Natural killer cell treated with Interleukin-12 subunit alpha and Interleukin-12 subunit beta and Interleukin-15 and Interleukin-18, amount 100 ng/mL, for 72 hours (primary cell): ENCODE measurements around the gene LRRC55. TPM values are rescaled to one million over a fixed set of nuclear protein-coding genes. Genes with fewer than 3 reads are reported as not detected.

Experiments
- ATAC-seq, 2 donors: fragments of 150-1000 bp; cut with Tn5 transposase in 1 of 2; sonication (Bioruptor Pico), chemical (Tn5 transposase) in 1 of 2; 2 replicates each; pipeline ENCODE4 v1.10.0; 2021
- DNase-seq: peaks from one replicate; pipeline ENCODE4 v3.0.0; 2022; ENCODE audit warnings: low spot score
- H3K27ac Mint-ChIP-seq, 2 donors: 1 replicate in 1 of 2; 2 replicates in 1 of 2; pipeline ENCODE4 v1.8.0; 2022; ENCODE audit warnings: mixed read lengths in 2 of 2, mild to moderate bottlenecking in 1 of 2, moderate library complexity in 1 of 2
- H3K27me3 Mint-ChIP-seq, 2 donors: 1 replicate in 1 of 2; 2 replicates in 1 of 2; pipeline ENCODE4 v1.8.0; 2022; ENCODE audit warnings: mixed read lengths in 2 of 2
- H3K36me3 Mint-ChIP-seq: one replicate; pipeline ENCODE4 v1.8.0; 2022; ENCODE audit warnings: mixed read lengths
- H3K4me1 Mint-ChIP-seq, 2 donors: 1 replicate in 1 of 2; 2 replicates in 1 of 2; pipeline ENCODE4 v1.8.0; 2022; ENCODE audit warnings: low read depth in 2 of 2, mixed read lengths in 2 of 2, mild to moderate bottlenecking in 1 of 2
- H3K4me3 Mint-ChIP-seq: one replicate; pipeline ENCODE4 v1.8.0; 2022; ENCODE audit warnings: mixed read lengths
- H3K9me3 Mint-ChIP-seq: 2 replicates; pipeline ENCODE4 v1.8.0; 2022; ENCODE audit warnings: mixed read lengths
- total RNA-seq, 2 donors: library from RNA; stranded (reverse); gene quantifications; one replicate each; pipeline ENCODE4 v1.2.3, GENCODE V29; 2022

Gene LRRC55
- total RNA-seq, 2 donors from 2014 or later, result not detected

DNA sequence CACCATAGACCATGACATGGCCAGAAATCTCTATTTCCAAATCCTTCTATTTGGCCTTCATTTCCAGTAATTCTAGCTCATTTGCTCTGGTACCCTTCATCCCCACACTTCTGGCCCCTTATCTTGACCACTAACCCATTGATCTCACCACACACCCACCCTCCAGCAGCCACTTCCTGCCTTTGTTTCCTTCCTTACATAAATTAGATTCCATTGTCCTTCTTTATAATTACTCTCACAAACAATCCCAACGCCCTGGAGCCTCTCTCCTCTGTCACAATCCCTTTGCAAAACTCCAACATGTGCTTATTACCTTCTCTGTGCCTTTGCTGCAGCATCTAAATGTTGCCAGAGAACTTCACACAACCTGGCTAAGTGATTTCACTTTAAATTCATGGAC lies 40.5 kb downstream of the LRRC55 start:
- H3K4me3 Mint-ChIP-seq, result no peak overlapping the region
- no peak overlapping the region for H3K27ac Mint-ChIP-seq
- no peaks in the 10 kb centered on the region for H3K9me3 Mint-ChIP-seq
- H3K4me1 Mint-ChIP-seq, result no peaks in the 10 kb centered on the region
- H3K36me3 Mint-ChIP-seq, result no peaks in the 10 kb centered on the region
- ATAC-seq (no peak), DNase-seq (no peak)
- peaks cover 4 to 14% of the 10 kb centered on the region in 2 donors for H3K27me3 Mint-ChIP-seq

DNA sequence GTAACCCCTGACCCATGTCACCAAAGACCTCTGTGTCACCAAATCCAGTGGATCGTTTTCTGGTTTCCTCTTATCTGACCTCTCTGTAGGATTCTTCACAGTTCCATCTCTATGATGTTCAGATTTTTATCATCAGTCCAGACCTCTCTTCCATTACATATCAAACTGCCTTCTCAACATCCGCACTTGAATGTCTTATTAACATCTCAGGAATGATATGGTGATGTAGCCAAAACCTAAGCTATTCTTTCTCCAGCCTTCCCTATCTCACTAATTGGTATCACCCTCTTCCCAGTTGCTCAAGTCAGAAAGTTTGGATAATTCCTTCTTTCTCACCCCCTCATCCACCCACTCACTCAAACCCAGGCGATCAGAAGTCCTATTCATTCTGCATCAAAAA lies 41.8 kb downstream of the LRRC55 start:
- H3K27me3 Mint-ChIP-seq, result peaks cover 0 to 13% of the 10 kb centered on the region in 2 donors
- H3K36me3 Mint-ChIP-seq, result no peaks in the 10 kb centered on the region
- H3K9me3 Mint-ChIP-seq, result no peaks in the 10 kb centered on the region
- DNase-seq, result no peak
- no peak overlapping the region for H3K27ac Mint-ChIP-seq
- H3K4me3 Mint-ChIP-seq, result no peak overlapping the region
- no peak for ATAC-seq
- no peaks in the 10 kb centered on the region for H3K4me1 Mint-ChIP-seq

DNA sequence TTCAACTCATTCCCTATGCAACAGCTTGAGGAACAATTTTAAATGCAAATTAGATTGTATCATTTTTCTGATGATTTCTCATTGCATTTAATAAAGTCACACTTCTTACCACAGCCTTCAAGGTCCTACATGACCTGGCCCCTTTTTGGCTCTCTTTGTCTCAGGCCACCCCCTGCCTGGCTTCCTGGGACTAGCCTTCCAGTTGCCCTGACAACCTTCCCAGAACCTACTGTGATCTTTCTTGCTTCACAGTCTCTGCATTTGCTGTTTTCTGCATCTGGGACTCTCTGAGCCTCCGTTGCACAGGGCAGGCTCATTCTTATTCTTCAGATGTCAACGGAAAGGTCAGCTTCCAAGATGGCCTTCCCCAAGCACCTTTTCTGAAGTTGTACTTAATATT lies 42.4 kb downstream of the LRRC55 start:
- Mint-ChIP-seq H3K4me3 (no peak overlapping the region), H3K4me1 (no peaks in the 10 kb centered on the region), H3K27me3 (peaks cover 0 to 13% of the 10 kb centered on the region in 2 donors), H3K9me3 (no peaks in the 10 kb centered on the region), H3K36me3 (no peaks in the 10 kb centered on the region), H3K27ac (no peak overlapping the region)
- ATAC-seq, result no peak
- no peak for DNase-seq

DNA sequence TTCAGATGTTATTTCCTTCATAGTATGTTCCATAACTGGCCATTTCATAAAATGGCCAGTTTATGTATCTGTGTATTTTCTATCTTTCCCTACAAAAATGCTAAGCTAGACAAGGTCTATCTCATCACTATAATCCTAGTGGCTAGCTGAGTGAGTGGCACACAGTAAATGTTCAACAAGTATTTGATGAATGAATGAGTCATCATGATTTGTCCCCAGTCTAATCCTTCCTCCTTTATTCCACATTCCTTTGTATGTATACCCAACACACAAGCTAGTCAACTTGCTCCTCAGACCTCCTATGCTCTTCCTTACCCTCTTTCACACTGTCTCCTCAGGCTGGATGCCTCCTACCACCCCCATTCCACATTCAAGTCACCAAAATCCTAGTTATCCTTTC lies 42.8 kb downstream of the LRRC55 start:
- DNase-seq, result no peak
- no peak overlapping the region for H3K4me3 Mint-ChIP-seq
- H3K9me3 Mint-ChIP-seq, result no peaks in the 10 kb centered on the region

DNA sequence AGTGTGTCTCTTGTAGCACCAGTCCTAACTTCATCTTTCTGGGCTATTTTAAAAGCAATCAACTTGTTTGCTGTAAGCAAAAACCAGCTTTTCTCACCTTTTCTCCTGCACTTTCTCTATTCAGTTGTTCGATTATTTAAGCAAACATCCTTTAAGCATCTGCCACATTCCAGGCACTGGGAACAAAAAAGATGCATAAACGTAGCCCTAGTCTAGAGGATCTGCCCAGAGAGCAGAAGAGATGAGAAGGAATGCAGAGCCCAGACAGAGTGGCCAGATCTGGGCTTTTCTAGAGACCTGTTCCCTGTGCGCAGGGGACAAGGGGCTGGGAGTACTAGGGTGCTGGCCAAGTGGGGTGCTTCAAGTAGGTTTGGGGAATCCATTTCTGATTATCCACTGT lies 46.8 kb downstream of the LRRC55 start:
- H3K27me3 Mint-ChIP-seq, result peaks cover 28 to 58% of the 10 kb centered on the region in 2 donors
- ATAC-seq, result no peak
- no peak overlapping the region for H3K4me3 Mint-ChIP-seq
- H3K27ac Mint-ChIP-seq, result no peak overlapping the region
- peaks cover 0 to 4% of the 10 kb centered on the region in 2 donors for H3K4me1 Mint-ChIP-seq
- H3K9me3 Mint-ChIP-seq, result no peaks in the 10 kb centered on the region
- no peaks in the 10 kb centered on the region for H3K36me3 Mint-ChIP-seq
- no peak for DNase-seq

More for the DNA sequence above, 42.8 kb downstream of the LRRC55 start:
- H3K27me3 Mint-ChIP-seq, result peaks cover 0 to 17% of the 10 kb centered on the region in 2 donors
- no peak for ATAC-seq
- H3K4me1 Mint-ChIP-seq, result no peaks in the 10 kb centered on the region
- H3K36me3 Mint-ChIP-seq, result no peaks in the 10 kb centered on the region
- no peak overlapping the region for H3K27ac Mint-ChIP-seq

DNA sequence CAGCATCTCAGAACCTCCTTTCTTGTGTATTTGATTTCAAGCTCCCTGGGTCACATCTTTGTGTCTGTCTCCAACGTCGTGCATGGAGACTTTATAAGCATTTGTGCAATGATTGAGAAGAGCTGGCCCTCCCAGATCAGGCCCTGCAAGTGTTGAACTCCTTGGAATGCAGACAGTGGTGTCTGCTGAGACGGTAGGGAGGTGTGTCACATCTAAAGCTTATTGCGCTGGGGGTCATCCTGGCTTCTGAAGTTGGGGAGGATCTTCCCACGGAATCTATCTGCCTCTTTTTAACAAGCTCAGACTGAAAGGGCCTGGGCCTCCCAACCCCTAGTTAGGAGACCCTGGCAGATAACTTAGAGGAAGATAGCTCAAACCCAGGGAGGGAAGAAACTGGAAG lies 48.6 kb downstream of the LRRC55 start:
- peaks cover 35 to 70% of the 10 kb centered on the region in 2 donors for H3K27me3 Mint-ChIP-seq
- no peaks in the 10 kb centered on the region for H3K36me3 Mint-ChIP-seq
- no peak for ATAC-seq
- no peaks in the 10 kb centered on the region for H3K9me3 Mint-ChIP-seq
- H3K27ac Mint-ChIP-seq, result no peak overlapping the region
- H3K4me3 Mint-ChIP-seq, result no peak overlapping the region
- peaks cover 0 to 4% of the 10 kb centered on the region in 2 donors for H3K4me1 Mint-ChIP-seq
- DNase-seq, result no peak

DNA sequence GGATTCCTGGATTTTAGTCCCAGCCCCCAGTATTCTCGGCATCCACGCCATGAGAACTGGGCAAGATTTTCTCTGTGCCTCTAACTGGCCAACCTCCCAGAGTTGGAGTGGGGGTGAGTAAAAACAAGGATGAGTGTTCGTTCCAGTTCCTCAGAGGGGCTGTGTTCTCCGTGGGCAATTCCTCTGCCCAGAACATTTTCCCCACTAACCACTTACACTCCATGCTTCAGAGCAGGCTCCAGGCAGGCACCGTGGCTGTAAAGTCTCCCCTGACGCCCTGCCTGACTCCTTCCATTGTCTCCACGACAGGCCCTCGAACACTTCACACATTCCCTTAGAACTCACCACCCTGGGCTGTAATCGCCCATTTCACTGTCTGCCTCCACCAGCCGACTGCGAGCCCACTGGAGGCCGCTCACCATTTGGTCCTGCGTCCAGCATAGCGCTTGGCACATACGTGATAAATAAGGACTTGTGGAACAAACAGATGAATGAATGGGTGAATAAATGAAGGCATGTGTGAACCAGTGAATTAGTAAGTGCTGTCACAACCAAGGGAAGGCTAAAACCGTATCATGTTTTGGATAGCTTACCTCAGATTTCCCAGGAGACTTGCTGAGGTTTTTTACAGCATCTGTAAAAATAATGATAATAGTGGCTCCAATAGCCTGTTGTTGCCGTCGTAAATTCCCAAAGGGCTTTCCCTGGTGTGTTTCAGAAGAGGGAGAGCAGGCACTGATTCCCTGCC lies 49.2 kb downstream of the LRRC55 start:
- no peak for DNase-seq
- Mint-ChIP-seq H3K4me3 (no peak overlapping the region), H3K9me3 (no peaks in the 10 kb centered on the region), H3K36me3 (no peaks in the 10 kb centered on the region), H3K27ac (no peak overlapping the region), H3K27me3 (peaks cover 38 to 71% of the 10 kb centered on the region in 2 donors), H3K4me1 (peaks cover 0 to 7% of the 10 kb centered on the region in 2 donors)
- no peak for ATAC-seq

DNA sequence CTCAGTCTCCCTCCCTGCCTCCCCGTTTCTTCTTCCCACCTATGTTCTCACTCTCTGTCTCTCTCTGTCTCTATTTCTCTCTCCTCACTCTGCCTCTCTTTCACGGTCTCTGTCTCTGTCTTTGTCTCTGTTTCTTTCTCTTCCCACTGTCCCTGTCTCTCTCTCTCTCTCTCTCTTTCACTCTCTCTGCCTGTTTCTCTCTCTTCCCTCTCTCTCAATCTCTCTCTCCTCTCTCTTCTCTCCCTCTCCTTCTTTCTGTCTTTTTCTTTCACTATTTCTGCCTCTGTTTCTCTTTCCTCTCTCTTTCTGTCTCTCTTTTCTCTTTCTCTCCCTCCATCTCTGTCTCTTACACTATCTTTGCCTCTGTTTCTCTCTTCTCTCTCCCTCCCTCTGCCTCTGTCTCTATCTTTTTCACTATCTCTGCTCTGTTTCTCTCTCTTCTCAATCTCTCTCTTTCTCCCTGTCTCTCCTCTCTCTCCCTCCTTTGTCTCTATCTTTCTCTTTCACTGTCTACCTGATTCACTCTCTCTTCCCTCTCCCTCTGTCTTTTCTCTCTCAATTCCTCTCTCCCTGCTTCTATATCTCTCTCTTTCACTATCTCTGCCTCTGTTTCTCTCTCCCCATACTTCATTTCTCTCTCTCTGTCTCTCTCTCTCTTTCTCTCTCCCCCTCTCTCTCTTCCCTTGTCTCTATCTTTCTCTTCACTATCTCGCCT lies 49.9 kb downstream of the LRRC55 start:
- Mint-ChIP-seq H3K27ac (no peak overlapping the region), H3K4me1 (peaks cover 0 to 12% of the 10 kb centered on the region in 2 donors), H3K4me3 (no peak overlapping the region), H3K36me3 (no peaks in the 10 kb centered on the region), H3K27me3 (peaks cover 38 to 70% of the 10 kb centered on the region in 2 donors), H3K9me3 (no peaks in the 10 kb centered on the region)
- ATAC-seq (no peak), DNase-seq (no peak)

DNA sequence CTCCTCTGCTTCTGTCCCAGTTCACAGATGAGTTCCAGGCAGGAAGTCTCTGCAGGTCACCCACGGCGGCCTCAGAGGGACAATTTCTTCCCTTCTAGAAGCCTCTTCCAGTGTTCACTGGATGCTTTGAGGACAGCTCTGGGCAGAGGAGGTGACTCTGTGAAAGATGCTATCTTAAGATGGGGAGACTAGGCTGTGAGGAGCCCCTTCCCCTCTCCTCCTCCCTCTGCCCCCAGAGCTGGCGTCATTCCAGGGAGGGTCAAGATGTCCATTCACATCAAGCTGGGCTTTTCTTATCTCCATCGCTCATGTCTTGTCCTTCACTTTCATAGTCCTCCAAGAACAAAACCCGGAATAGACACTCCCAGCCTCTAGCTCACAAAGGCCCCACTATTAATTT lies 51.9 kb downstream of the LRRC55 start:
- H3K36me3 Mint-ChIP-seq, result no peaks in the 10 kb centered on the region
- H3K27me3 Mint-ChIP-seq, result peaks cover 38 to 70% of the 10 kb centered on the region in 2 donors
- H3K27ac Mint-ChIP-seq, result no peak overlapping the region
- no peak for ATAC-seq
- H3K4me1 Mint-ChIP-seq, result peaks cover 11 to 22% of the 10 kb centered on the region in 2 donors
- DNase-seq, result no peak
- no peaks in the 10 kb centered on the region for H3K9me3 Mint-ChIP-seq
- no peak overlapping the region for H3K4me3 Mint-ChIP-seq

DNA sequence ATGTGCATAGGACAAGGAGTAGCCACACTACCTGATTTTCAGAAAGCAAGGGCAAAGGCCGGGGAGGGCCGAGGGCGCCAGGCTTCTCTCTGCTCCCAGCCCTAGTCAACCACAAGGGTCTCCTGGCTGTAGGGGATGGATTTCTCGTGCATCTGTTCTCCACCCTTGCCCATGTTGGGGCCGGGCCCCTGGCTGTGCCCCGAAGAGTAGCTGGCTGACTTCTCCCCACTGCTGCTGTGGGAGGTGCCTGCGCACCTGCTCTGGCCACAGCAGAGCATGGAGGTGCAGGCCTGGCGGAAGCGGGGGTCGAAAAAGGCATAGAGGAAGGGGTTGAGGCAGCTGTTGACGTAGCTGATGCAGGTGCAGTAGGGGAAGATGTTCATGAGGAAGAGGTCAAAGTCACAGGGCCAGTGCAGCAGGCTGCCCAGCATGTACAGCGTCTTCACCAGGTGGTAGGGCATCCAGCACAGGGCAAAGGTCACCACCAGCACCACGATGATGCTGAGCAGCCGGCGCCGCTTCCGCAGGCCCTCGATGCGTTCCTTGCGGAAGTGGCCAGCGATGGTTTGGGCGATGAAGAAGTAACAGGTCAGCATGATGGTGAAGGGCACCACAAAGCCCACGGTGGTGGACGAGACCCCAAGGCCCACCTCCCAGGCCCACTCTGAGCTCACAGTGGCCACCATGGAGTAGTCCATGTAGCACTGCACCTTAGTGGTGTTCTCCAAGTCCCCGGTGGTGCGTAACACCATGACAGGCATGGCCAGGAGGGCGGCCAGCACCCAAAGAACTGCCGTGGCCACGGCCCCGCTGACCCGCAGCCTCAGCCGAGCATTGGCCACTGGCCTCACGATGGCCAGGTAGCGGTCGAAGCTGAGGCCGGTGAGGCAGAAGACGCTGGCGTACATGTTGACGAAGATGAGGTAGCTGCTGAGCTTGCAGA lies 54.3 kb downstream of the LRRC55 start:
- H3K4me1 Mint-ChIP-seq, result peaks cover 11 to 22% of the 10 kb centered on the region in 2 donors
- no peak overlapping the region for H3K27ac Mint-ChIP-seq
- peaks cover 30 to 51% of the 10 kb centered on the region in 2 donors for H3K27me3 Mint-ChIP-seq
- H3K9me3 Mint-ChIP-seq, result no peaks in the 10 kb centered on the region
- DNase-seq, result no peak
- no peaks in the 10 kb centered on the region for H3K36me3 Mint-ChIP-seq
- ATAC-seq, result no peak
- H3K4me3 Mint-ChIP-seq, result peak overlapping the region; percentile 18

DNA sequence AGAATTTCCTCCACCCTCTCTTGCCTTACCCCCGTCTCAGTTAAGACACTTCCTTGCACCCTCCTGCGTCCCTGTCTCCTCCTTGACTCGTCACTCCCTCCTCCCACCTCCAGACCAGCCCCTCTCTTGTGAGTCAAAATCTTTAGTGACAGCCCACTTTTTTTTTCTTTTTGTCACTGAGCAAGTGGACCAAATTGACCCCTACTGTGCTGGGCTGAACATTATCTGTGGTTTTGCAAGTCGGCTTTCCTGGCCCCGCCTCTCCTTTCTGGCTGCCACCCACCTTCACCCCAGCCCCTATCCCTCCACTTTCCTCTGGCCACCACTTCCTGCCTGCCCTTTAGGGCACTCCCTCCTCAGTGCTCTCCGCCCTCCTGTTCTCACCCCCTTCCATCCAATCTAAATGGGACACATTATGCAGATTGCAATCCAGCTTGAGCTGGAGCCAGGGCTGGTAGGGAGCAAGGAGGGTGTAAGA lies 55.5 kb downstream of the LRRC55 start, which contains the start of gene APLNR:
Gene APLNR (minus strand): TSS at position 47 of the 478 bp plus-strand sequence. CDS start 246 bp downstream, outside the sequence.
- ATAC-seq, result peak; percentile 56 to 64
- Mint-ChIP-seq H3K27me3 (peaks cover 20 to 39% of the 10 kb centered on the region in 2 donors), H3K27ac (peak within 1 kb of the TSS in 1 of 2 donors; percentile 38), H3K9me3 (no peaks in the 10 kb centered on the region), H3K4me3 (peak within 1 kb of the TSS; percentile 33), H3K4me1 (peaks cover 11 to 22% of the 10 kb centered on the region in 2 donors), H3K36me3 (no peaks in the 10 kb centered on the region)
- no peak for DNase-seq

DNA sequence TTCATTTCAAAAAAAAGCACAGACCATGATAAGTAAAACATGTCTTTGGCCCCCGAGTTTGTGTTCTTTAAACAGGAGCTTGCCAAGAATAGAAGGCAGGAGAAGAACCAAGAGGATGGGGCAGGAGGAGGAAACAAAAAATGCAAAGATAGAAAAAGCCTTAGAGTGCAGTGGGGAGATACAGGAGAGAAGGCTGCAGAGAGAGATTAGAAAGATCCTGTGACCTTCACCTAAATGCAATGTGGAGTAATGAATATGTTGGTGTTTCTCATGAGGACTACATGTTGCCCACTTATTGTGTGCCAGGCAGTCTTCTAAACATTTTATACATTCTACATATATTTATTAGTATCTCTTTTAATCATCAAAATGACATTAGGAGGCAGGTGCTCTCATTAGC lies 57.6 kb downstream of the LRRC55 start:
- H3K27me3 Mint-ChIP-seq, result peaks cover 7 to 19% of the 10 kb centered on the region in 2 donors
- no peak for ATAC-seq

DNA sequence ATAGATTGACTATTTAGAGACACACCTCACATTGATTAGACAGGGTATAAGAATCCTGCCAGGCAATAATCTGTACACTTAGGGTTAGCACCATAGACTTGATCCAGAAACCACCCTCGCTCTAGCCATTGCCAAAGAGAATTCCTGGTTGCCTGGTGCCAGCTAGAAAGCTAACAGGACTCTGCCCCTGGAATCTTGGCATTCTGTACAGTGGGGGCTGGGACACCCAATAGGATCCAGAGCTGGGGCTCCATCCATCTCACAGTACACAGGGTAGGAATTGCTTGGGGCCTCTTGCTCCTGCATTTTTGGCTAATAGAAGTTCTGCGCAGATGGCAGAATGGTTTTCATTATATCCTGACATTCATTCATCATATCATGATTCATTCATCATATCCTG lies 58.3 kb downstream of the LRRC55 start:
- Mint-ChIP-seq H3K36me3 (no peaks in the 10 kb centered on the region), H3K9me3 (no peaks in the 10 kb centered on the region), H3K27ac (no peak overlapping the region), H3K4me1 (peaks cover 16 to 31% of the 10 kb centered on the region in 2 donors), H3K4me3 (no peak overlapping the region), H3K27me3 (peaks cover 6 to 16% of the 10 kb centered on the region in 2 donors)
- DNase-seq (no peak), ATAC-seq (no peak)

More for the DNA sequence above, 57.6 kb downstream of the LRRC55 start:
- Mint-ChIP-seq H3K4me3 (no peak overlapping the region), H3K27ac (no peak overlapping the region), H3K4me1 (peaks cover 11 to 25% of the 10 kb centered on the region in 2 donors), H3K9me3 (no peaks in the 10 kb centered on the region), H3K36me3 (no peaks in the 10 kb centered on the region)
- DNase-seq, result no peak
